HG03135 (cell line): ENCODE measurements around the gene CTRB1.
"Not testable (repeated sequence)": the region's sequence is repeated elsewhere in the genome, so short reads cannot be mapped to it uniquely, and the experiment has no call there.

Experiments
- ATAC-seq: cut with Tn5 transposase; IDR thresholded peaks from one replicate; pipeline ENCODE4 v1.9.1; 2021; ENCODE audit warnings: mild to moderate bottlenecking, moderate library complexity; ENCODE audit not compliant: unreplicated experiment

The CTRB1 gene

DNA sequence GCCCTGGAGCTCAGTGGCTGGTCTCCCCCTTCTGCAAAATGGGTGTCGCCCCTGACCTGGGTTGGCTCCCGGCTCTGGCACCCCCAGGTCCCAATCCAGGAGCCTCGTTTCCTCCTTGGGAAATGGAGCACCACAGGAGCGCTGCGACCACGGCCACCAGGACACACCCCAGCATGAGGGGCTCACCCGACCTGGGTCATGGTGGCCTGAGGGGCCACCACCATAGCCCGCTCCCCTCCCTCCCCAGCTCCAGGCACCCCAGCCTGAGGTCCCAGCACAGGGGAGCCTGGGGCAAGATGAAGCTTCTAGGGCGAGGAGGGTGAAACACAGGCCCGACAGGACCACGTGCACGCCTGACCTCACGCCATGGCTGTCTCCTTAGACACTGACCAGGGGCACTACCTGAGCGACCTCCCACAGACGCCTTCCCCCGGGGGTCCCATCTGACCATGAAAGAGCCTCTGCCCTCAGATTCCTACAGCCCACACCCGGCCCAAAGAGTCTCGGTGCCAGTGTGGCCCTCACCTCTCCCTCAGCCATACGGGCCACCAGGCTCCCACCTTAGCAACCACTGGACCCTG lies 20.8 kb downstream of the CTRB1 start:
- no peak for ATAC-seq

DNA sequence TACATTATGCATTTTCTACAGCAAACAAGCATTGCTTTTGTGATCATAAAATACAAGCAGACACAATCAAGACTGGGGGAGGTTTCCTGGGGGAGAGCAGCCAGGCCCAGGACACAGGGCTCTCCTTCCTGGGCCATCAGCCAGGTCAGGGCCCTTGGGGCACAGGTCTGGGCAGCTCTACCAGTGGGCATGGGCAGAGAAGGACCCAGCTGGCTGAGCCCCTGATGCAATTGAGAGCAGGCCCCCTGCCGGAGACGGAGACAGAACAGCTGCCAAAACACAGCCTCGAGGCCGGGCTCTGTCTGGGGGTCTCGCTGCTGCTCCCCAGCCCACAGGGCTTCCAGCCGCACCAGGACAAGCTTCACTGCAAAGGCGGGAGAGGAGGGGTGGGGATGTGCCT lies 21.8 kb downstream of the CTRB1 start:
- not testable (repeated sequence) for ATAC-seq

DNA sequence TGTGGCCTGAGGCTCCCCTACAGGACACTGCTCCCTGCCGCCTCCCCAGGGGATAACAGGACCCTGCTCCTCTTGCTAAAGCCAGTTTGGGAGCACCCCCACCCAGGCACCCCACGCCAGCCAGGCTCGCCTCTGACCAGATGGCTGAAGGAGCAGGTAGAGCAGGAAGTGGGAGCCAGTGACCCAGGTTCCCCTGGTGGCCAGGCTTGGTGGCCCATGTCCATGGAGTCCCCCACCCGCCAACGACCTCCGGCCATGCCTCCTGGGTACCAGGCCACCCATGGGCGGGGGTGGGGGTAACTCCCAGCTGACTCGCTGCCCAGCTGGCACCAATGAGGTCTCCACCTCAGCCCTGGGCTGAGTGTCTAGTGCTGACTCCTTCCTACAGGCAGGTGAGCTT lies 22.6 kb downstream of the CTRB1 start:
- ATAC-seq: no peak

- ATAC-seq: no peak
Observed at GRCh38 chr16:75241955-75242354, 23.2 kb downstream of the CTRB1 start.

DNA sequence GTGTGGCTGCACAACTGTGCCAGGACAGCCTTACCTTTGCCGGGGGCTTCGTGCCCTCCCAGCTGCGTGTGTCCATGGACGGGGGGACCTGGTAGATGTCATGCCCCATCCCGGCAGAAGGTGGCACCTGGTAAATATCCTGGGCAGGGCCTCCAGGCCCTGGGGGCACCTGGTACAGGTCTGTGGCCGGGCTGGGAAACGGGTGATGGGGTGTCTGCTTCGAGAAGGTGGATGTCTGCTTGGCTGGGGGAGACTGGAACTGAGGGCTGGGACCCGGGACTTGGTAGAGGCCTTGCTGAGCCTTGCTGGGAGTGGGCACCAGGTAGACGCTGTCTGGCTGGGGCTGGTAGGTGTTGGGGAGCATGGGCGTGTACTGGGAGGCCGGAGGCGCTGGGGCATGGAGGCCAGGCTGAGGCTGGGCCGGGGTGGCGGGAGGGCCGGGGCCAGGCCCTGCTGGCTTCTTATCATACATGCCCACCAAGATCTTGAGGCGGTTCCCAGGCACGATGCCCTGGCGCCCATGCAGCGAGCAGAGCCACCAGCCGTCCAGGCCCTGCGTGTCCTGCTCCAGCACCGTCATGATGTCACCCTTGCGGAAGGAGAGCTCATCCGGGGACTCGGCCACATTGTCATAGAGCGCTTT lies 23.8 kb downstream of the CTRB1 start:
- not testable (repeated sequence) for ATAC-seq

GRCh38 chr16:75243667-75244224 lies 25.0 kb downstream of the CTRB1 start:
- ATAC-seq: no peak

DNA sequence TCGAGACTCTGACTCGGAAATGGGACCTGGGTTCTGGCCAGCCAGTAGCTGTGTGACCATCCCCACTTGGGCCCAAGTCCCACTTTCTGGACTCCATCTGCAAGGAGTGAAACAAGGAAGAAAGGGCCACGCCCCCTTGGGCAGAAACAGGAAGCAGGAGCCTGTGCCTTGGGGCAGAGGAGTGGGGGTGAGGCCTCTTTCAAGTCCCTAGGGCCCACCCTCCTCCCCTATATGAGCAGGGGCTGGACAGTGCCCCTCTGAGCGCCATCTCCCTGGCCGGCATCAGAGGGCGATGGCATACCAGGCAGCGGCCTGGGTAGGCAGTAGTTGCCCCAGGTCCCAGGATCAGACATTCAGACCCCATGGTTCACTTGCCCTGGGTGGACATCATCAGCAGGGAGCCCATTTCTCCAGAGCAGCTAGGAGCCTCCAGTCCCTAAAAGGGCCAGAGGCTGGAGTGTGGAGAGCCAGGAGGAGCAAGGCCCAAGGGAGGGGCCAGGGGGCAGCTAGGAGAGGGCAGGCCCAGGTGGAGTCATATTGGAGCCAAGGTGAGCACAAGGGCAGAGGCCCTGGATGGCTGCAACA lies 25.5 kb downstream of the CTRB1 start:
- ATAC-seq: no peak

DNA sequence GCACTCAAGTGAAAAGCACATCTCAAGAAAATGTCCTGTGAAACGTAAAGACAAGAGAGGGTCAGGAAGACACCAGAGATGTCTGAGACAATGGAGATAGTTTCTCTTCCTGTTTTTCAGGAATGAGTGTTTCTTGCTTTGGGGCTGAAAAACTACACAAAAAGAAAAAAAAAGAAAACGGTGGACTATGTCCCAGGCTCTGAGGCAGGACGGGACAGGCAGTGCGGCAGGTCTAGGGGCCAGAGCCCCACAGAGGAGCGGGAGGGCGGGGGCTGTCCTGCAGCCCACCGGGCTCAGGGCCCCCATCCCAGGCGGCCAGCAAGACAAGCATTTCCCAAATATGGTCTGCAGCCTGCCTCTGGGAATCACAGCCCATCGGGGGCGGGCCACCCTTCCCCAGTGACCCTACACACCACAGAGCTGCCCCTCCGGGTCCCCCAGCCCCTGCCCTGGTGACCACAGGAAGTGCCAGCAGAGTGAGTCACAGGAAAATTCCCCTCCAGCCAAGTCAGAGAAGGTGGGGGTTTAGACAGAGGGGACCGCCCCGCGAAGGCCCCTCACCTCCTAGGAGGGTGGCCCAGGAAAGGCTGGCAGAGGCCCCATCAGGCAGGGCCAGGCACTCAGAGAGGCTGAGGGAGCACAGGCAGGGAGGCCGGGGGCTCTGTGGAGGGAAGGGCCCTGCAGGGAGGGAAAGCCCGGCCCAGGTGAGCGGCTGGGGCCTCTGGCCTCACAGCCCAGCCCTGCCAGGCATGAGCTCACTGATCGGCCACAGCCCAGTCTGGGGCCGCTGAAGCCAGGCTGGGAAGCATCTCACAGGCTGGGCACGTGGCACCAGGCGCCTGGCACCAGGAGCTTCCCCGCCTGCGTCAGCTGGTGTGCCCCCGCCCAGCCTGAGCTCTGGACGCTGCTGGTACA lies 26.3 kb downstream of the CTRB1 start:
- no peak for ATAC-seq

GRCh38 chr16:75246504-75247205 lies 27.9 kb downstream of the CTRB1 start:
- no peak for ATAC-seq

- ATAC-seq: no peak
Observed at GRCh38 chr16:75247249-75247648, 28.5 kb downstream of the CTRB1 start.

DNA sequence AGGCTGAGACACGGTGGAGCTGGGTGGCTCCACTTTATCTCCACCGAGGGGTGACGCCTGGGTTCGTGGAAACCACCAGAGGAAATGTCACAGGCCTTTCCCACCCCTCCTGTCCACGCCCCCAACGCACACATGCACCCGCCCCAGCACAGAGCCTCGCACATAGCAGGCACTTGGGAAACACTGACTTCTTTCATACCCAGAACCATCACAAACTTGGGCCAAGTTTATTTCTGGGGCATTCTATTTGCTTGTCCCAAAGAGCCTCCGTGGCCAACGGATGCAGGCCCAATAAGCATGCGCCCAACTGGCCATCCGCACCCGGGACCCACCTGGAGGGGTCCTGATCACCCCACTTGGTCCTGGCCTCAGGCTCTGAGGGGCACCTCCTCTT lies 29.4 kb downstream of the CTRB1 start:
- ATAC-seq: no peak

- no peak for ATAC-seq
Observed at GRCh38 chr16:75248536-75249380, 30.0 kb downstream of the CTRB1 start.

DNA sequence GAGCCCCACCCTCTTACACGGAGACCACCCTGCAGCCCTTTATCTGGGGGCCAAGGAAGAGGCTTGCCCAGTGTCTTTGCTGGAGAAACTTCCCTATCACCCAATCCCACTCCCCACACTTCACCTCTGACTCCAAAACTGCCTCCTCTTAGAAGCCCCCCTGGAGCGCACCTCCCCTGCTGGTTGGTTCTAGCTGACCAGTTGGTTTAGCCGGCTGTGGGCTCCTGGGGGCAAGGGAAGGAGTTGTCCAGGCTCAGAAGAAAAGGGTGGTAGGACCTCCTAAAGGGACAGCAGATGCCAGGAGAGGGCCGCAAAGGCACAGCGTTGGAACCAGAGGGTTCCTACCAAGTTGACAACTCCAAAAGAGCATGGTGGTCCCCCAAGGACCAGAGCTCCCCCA lies 30.7 kb downstream of the CTRB1 start:
- ATAC-seq: no peak

- no peak for ATAC-seq
Observed at GRCh38 chr16:75250089-75250808, 31.5 kb downstream of the CTRB1 start.

DNA sequence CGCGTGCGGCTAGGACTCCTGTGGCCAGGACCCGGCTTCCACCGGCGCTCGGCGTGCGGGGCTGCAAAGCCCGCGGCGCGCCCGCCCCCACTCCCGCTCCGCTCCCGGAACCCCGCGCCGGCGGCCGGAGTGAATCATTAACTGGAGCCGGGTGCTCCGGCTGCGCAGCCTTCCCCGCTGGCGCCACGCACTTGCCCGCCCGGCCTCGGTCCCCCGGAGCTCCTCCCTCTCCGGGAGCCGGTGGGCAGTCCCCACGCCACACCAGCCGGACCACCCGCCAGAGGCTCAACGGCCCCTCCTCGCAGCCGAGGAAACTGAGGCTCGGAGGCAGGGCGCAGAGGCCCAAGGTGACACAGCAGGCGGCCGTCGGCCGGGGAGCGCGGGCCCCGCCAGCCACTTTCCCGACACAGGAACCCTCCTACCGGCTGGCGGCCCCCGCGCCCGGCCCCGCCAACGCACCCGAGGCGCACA lies 32.1 kb downstream of the CTRB1 start:
- peak; percentile 46 for ATAC-seq

GRCh38 chr16:75251280-75252048 lies 32.7 kb downstream of the CTRB1 start, which contains the start of gene BCAR1:
Gene BCAR1, minus strand, starts transcription at chr16:75251624. Its CDS starts 142 bp downstream, at chr16:75251482.
- peak; percentile 58 for ATAC-seq

GRCh38 chr16:75252049-75252864 lies 33.5 kb downstream of the CTRB1 start:
- ATAC-seq: no peak
